Fibroblast of lung (primary cell): ENCODE data around the gene RASSF8. TPM values are rescaled to one million over a fixed set of nuclear protein-coding genes. Genes with fewer than 3 reads are reported as not detected.
A peak's percentile ranks its signal among the peaks of the same experiment; 100 is the strongest.

Experiments used
- DNase-seq, 2 donors: peaks; one replicate each; pipeline versions ENCODE4 v3.0.0 to v3.0.0-alpha.2; 2010; ENCODE audit warnings: low read depth in 2 of 2
- H2AFZ ChIP-seq: 2 replicates; pipeline ENCODE4 v1.5.1; 2012; ENCODE audit warnings: low read length, control low read depth, inconsistent platforms
- H3K27ac ChIP-seq: 2 replicates; pipeline ENCODE4 v1.5.1; 2011; ENCODE audit warnings: low read length, control low read depth; ENCODE audit not compliant: insufficient read depth
- H3K27me3 ChIP-seq: 2 replicates; pipeline ENCODE4 v1.5.1; 2011; ENCODE audit warnings: mild to moderate bottlenecking, low read length; ENCODE audit not compliant: control insufficient read depth, insufficient read depth
- H3K36me3 ChIP-seq: 2 replicates; pipeline ENCODE4 v1.5.1; 2011; ENCODE audit warnings: low read length; ENCODE audit not compliant: control insufficient read depth, insufficient read depth
- H3K4me1 ChIP-seq: 2 replicates; pipeline ENCODE4 v1.5.1; 2011; ENCODE audit warnings: low read length; ENCODE audit not compliant: control insufficient read depth, insufficient read depth; ENCODE audit errors: extremely low read depth
- H3K4me2 ChIP-seq: 2 replicates; pipeline ENCODE4 v1.5.1; 2011; ENCODE audit warnings: low read length, control low read depth; ENCODE audit not compliant: insufficient read depth; ENCODE audit errors: extremely low read depth
- H3K4me3 ChIP-seq, 4 experiments: fragments of 200-600 bp in 1 of 4; sonication (generic) in 1 of 4; replicated peaks in 1 of 4; 2 replicates each; pipeline ENCODE4 v1.5.1; 2011 to 2016; ENCODE audit warnings: low read length in 4 of 4, low read depth in 3 of 4, mild to moderate bottlenecking in 3 of 4, control low read depth in 2 of 4, inconsistent platforms in 1 of 4, mixed read lengths in 1 of 4; ENCODE audit not compliant: insufficient read depth in 1 of 4; ENCODE audit errors: control extremely low read depth in 1 of 4
- H3K79me2 ChIP-seq: 2 replicates; pipeline ENCODE4 v1.5.1; 2012; ENCODE audit warnings: mild to moderate bottlenecking, low read length, inconsistent platforms; ENCODE audit not compliant: control insufficient read depth, insufficient read depth
- H3K9ac ChIP-seq: 2 replicates; pipeline ENCODE4 v1.5.1; 2011; ENCODE audit warnings: mild to moderate bottlenecking, low read length, control low read depth; ENCODE audit not compliant: insufficient read depth
- H3K9me3 ChIP-seq: 2 replicates; pipeline ENCODE4 v1.5.1; 2012; ENCODE audit warnings: low read depth, low read length; ENCODE audit not compliant: control insufficient read depth, insufficient read depth
- H4K20me1 ChIP-seq: 2 replicates; pipeline ENCODE4 v1.5.1; 2011; ENCODE audit warnings: low read length; ENCODE audit not compliant: control insufficient read depth, insufficient read depth; ENCODE audit errors: extremely low read depth
- CTCF ChIP-seq, 2 donors: IDR thresholded peaks in 1 of 2; conservative IDR thresholded peaks in 1 of 2; 1 replicate in 1 of 2; 2 replicates in 1 of 2; pipeline ENCODE4 v1.5.1; 2011 to 2012; ENCODE audit warnings: low read length in 2 of 2, control low read depth in 1 of 2, inconsistent platforms in 1 of 2, low read depth in 1 of 2, mild to moderate bottlenecking in 1 of 2
- EZH2 ChIP-seq: IDR thresholded peaks from 2 replicates; pipeline ENCODE4 v1.5.1; 2012; ENCODE audit warnings: low read length, control low read depth, mild to moderate bottlenecking; ENCODE audit errors: missing control alignments
- polyA plus RNA-seq, 2 donors: library from polyadenylated mRNA; depleted of rRNA in 1 of 2; stranded (reverse) in 1 of 2; unstranded in 1 of 2; fragments of >200 nt; gene quantifications; 2 replicates each; pipeline ENCODE4 v1.2.1, GENCODE V29; 2011 to 2012; ENCODE audit warnings: missing spikeins in 1 of 2
- total RNA-seq: library from RNA; depleted of rRNA; stranded (reverse); fragments of >200 nt; gene quantifications from 2 replicates; pipeline ENCODE4 v1.2.1, GENCODE V29; 2014

The RASSF8 gene
- total and polyA plus RNA-seq, 2 donors (not counting 1 experiment from before 2014, with no cell fraction given): 28.8 to 52.8 TPM

DNA sequence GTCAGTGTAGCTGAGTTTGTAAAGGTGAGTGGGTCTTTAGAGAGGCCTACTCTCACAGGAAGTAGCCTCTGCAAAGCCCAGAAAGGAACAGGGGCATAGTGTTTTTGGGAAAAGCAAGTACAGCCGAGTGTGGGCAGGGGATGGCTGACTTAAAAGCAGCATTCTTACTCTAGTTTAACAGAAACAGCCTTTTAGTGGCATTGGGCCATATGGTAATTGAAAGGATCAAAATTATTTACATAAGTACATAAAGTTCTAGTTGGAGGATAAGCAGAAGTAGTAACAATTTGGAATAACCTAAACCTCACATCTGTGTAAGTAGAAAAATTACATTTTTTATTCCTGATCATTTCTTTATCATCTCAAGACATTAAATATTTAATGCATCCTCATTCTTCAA lies 49.1 kb downstream of the RASSF8 start:
- Histone ChIP-seq H3K9me3 (no peaks in the 10 kb centered on the region), H3K79me2 (peaks cover 37% of the 10 kb centered on the region), H4K20me1 (no peaks in the 10 kb centered on the region), H3K4me1 (peaks cover 14% of the 10 kb centered on the region), H3K27ac (no peak overlapping the region), H2AFZ (no peak overlapping the region), H3K27me3 (no peaks in the 10 kb centered on the region), H3K36me3 (no peaks in the 10 kb centered on the region), H3K9ac (no peak overlapping the region), H3K4me3 (no peak overlapping the region), H3K4me2 (no peak overlapping the region)
- TF ChIP-seq EZH2: no peak
- TF ChIP-seq CTCF (conservative IDR thresholded peaks at IDR 0.05 in 1 of 2, IDR thresholded peaks at IDR 0.05 in 1 of 2; ENCODE audit: low read depth in 1 of 2, low read length in 2 of 2): no peak
- DNase-seq: peak in 1 of 2 donors; percentile 34

GRCh38 chr12:26009593-26009992 lies 51.1 kb downstream of the RASSF8 start:
- TF ChIP-seq EZH2: no peak
- TF ChIP-seq CTCF (conservative IDR thresholded peaks at IDR 0.05 in 1 of 2, IDR thresholded peaks at IDR 0.05 in 1 of 2; ENCODE audit: low read depth in 1 of 2, low read length in 2 of 2): no peak
- no peak for DNase-seq
- no peaks in the 10 kb centered on the region for H4K20me1 ChIP-seq
- peak overlapping the region; percentile 42 for H3K27ac ChIP-seq
- peak overlapping the region; percentile 37 for H3K4me2 ChIP-seq
- peaks cover 14% of the 10 kb centered on the region for H3K4me1 ChIP-seq
- no peaks in the 10 kb centered on the region for H3K36me3 ChIP-seq
- no peak overlapping the region for H2AFZ ChIP-seq
- no peaks in the 10 kb centered on the region for H3K27me3 ChIP-seq
- no peak overlapping the region for H3K4me3 ChIP-seq
- H3K9me3 ChIP-seq: no peaks in the 10 kb centered on the region
- H3K9ac ChIP-seq: no peak overlapping the region
- H3K79me2 ChIP-seq: peaks cover 44% of the 10 kb centered on the region

DNA sequence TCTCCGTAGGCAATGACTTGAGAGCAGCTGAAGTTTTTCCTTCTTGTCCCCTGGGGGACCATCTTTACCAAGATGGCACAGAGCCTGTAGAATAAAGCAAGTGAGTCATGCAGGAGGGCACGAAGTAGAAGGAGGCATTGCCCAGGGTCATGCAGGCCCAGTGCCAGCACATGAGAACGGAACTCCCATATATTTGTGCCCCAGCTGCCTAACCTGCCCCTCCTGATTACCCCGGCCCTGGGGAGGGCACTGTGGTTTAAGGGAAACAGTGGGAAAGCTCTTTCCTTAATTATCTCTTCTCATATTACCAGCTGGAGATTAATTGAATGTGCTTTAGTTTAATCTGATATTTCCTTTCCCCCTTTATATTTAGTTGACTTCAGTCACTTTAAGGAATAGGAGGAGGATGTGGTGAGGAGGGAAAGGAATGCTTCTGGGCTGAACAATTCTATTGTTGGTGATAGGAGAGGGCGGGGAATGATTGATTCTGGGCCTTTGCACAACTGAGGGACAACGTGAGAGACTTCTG lies 51.9 kb downstream of the RASSF8 start:
- Histone ChIP-seq H3K36me3 (no peaks in the 10 kb centered on the region), H3K27me3 (no peaks in the 10 kb centered on the region), H3K4me2 (no peak overlapping the region), H3K4me3 (no peak overlapping the region), H3K4me1 (peaks cover 14% of the 10 kb centered on the region), H3K9ac (no peak overlapping the region), H3K9me3 (no peaks in the 10 kb centered on the region), H2AFZ (no peak overlapping the region), H3K79me2 (peaks cover 47% of the 10 kb centered on the region), H4K20me1 (no peaks in the 10 kb centered on the region), H3K27ac (peak overlapping the region; percentile 60)
- TF ChIP-seq EZH2 (no peak), CTCF (conservative IDR thresholded peaks at IDR 0.05 in 1 of 2, IDR thresholded peaks at IDR 0.05 in 1 of 2; ENCODE audit: low read depth in 1 of 2, low read length in 2 of 2) (no peak)
- peak in 1 of 2 donors; percentile 83 for DNase-seq
